Rectal smooth muscle tissue (tissue), 1 donor: ENCODE data around the gene RNU6-9.

Experiments
- H3K27ac ChIP-seq: one replicate; pipeline ENCODE4 v1.7.0; 2013; ENCODE audit warnings: low read depth, low read length, inconsistent platforms
- H3K27me3 ChIP-seq: one replicate; pipeline ENCODE4 v1.7.0; 2013; ENCODE audit warnings: low read length; ENCODE audit not compliant: control insufficient read depth, insufficient read depth
- H3K36me3 ChIP-seq: one replicate; pipeline ENCODE4 v1.7.0; 2013; ENCODE audit warnings: low read length; ENCODE audit not compliant: control insufficient read depth, insufficient read depth
- H3K4me1 ChIP-seq: one replicate; pipeline ENCODE4 v1.7.0; 2013; ENCODE audit warnings: low read length; ENCODE audit not compliant: control insufficient read depth, insufficient read depth
- H3K4me3 ChIP-seq: one replicate; pipeline ENCODE4 v1.7.0; 2013; ENCODE audit warnings: low read length
- H3K9ac ChIP-seq: one replicate; pipeline ENCODE4 v1.7.0; 2013; ENCODE audit warnings: low read length

RNU6-9 gene

DNA sequence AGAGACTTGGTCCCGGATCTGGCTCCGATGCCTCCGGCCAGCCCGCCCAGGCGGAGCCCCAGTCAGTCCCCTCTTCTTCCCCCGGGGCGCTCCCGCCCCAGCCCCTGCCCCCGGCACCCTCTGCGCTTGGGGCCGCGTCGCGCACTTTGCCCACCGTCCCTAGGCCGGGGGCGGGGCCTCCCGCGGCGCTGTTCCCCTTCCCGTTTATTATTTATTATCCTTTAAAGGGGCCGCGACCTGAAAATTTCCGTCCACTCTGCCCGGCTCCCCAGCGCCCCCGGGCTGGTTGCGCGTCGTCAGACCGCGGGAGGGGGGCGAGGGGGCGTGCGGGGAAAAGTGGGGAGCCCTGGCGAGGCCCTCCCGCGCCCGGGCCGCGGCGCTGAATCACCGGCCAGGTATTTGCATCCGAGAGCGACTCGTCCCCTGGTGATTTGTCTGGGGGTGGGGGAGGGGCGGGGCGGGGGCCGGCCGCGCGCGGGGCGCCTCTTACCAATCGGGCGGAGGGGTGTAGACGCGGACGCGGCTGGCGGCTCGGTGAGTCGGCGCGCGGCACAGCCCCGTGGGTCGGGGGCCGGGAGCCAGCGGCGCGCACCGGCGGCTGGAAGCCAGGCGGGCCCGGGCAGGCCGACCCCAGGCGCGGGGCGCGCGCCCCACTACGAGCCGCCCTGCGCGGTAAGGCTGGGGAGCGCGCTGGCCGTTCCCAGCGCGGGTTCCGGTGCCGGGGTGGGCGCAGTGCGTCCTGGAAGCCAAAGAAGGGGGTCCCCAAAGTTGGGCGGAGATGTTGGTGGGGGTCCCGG is 32.4 kb downstream of the RNU6-9 start, which contains the start of gene ARID3A:
TSS of gene ARID3A (plus strand) at position 510 of the 797 bp plus-strand sequence. CDS start 3,494 bp downstream, outside the sequence.
- Histone ChIP-seq H3K27me3 (peaks cover 3% of the 10 kb centered on the region), H3K4me3 (peak within 1 kb of the TSS; percentile 87), H3K9ac (peak within 1 kb of the TSS; percentile 62), H3K4me1 (no peaks in the 10 kb centered on the region), H3K27ac (peak within 1 kb of the TSS; percentile 79), H3K36me3 (no peaks in the 10 kb centered on the region)

DNA sequence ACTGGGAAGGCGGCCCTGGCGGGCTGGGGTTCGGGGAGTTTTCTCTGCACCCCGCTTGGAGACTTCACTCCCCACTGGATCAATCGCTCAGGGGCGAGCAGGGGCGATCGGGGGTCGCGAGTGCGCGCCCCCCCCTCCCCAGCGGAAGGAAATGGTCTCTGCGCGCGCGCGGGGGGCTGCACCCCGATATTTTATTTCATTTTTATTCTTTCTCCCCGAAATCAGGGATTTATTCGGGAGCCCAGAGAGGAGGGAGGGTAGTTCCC is 33.0 kb downstream of the RNU6-9 start:
- Histone ChIP-seq H3K4me1 (no peaks in the 10 kb centered on the region), H3K27ac (peak overlapping the region; percentile 61), H3K36me3 (no peaks in the 10 kb centered on the region), H3K27me3 (peaks cover 1% of the 10 kb centered on the region), H3K9ac (peak overlapping the region; percentile 62), H3K4me3 (peak overlapping the region; percentile 87)

DNA sequence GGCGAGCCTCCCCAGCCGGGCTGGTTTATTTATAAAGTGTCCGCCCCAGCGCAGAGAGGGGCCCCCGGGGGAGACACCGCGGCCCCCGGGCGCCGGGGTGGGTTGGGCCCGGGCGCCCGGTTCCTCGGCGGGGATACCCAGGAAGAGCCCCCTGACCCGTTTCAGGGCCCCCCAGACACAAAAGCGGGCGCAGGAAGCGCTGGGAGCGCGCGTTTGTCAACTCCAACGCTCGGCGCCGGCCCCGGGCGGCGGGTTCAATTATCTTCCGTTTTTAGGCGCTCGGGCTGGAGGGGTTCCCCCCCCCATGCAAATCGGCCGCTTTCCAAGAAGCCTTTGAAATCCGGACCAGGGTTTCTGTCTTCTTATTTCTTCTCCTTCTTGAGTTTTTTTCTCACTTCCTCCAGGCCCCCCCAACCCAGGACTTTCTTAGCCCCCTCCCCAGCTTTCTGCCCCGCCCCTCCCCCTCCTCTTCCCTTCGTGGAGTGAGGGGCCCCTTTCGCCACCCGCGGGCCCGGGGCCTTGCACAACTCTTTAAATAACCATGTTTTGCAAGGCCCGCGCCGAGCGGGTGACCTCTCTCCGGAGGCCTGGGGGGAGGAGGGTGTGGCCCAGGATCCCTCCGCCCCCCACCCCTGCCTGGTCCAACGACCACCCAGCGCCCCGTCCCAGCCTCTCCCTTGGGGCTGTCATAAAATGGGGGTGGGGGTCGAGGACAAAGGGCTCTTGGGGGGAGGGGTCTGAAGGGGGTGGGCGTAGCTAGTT is 33.5 kb downstream of the RNU6-9 start:
- peak overlapping the region; percentile 62 for H3K9ac ChIP-seq
- no peaks in the 10 kb centered on the region for H3K4me1 ChIP-seq
- peak overlapping the region; percentile 68 for H3K27ac ChIP-seq
- H3K27me3 ChIP-seq: no peaks in the 10 kb centered on the region
- H3K36me3 ChIP-seq: no peaks in the 10 kb centered on the region
- peak overlapping the region; percentile 87 for H3K4me3 ChIP-seq

DNA sequence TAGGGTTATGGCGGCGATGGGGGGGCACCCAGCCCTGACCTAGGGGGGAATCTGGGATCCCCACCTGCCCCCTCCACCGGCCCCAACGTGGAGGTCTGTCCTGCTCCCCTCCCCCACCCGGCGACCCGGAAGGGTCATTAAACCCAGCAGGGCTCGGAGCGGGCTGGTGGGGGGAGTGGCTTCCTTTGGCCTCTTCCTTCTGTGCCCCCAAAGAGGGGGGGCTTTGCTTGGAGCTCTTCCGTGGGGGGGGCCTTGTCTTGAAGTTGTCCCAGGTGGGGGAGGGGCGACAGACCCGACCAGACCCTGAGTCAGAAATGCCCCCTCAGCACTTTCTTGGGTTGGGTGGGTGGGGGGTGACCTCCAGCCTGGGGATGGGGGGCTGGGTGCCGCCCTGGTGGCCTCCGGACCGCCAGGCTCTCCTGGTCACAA is 34.1 kb downstream of the RNU6-9 start:
- no peaks in the 10 kb centered on the region for H3K27me3 ChIP-seq
- H3K4me3 ChIP-seq: peak overlapping the region; percentile 87
- H3K36me3 ChIP-seq: no peaks in the 10 kb centered on the region
- no peak overlapping the region for H3K9ac ChIP-seq
- no peaks in the 10 kb centered on the region for H3K4me1 ChIP-seq
- H3K27ac ChIP-seq: peak overlapping the region; percentile 68

DNA sequence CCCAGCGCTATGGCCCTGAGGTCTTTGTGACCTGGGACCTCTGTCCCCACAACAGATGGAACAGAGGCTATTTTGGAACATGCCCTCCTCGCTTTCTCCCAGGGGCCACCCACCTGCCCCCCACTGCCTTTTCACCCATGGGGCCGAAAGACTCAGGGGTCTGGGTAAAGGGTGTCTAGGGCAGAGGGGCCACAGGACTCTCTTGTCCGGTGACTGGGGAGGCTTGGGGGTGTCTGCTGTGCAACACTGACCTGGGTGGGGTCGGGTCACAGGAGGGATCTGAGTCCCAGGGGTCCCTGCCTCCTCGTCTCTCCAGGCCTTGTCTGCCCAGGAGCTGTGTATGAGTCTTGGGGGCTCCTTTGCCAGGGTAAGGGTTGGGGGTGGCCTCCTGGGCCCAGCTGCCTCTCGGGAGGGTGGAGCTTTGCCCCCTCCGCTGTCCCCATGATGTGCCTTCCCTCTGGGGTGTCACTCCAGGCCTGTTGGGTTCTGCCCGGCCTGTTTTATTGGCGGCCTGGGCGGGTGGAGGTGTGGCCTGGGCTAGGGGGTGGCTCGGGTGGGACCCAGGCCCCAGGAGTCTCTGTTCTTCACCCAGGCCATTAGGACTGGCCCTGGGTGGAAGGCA is 34.6 kb downstream of the RNU6-9 start:
- Histone ChIP-seq H3K27ac (no peak overlapping the region), H3K4me1 (peaks cover 4% of the 10 kb centered on the region), H3K9ac (no peak overlapping the region), H3K36me3 (no peaks in the 10 kb centered on the region), H3K4me3 (no peak overlapping the region), H3K27me3 (no peaks in the 10 kb centered on the region)

DNA sequence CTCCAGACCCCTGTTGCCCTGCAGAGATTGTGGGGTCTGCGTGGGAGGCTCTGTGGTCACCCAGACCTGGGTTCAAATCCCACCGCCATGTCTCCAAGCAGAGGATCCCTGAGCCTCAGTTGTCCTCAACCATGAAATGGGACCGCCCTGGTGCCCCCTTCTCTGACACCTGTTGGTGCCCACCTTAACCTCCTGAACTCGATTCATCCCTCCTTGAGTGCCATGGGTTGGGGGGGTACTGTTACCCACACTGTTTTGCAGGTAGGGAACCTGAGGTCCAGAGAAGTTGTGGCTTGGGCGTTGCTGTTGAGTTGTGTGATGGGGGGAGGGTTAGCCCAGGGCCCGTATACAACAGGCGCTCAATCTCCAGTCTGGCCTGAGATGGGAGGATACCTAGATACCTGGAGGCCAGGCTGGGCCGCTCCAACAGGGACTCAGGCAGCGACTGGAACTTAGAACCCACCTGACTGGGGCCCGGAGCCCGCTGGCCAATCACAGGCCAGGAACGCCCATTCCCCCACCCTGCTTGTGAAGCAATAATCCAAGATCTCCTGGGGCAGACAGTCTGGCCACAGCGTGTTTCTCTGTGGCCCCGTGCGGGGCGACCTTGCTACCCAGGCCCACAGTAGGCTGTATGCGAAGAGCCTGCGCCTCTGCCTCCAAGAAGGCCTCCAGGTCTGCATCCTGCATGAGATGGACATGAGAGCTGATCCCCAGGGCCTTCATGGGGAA is 35.4 kb downstream of the RNU6-9 start:
- H3K4me1 ChIP-seq: peaks cover 5% of the 10 kb centered on the region
- no peaks in the 10 kb centered on the region for H3K36me3 ChIP-seq
- no peak overlapping the region for H3K9ac ChIP-seq
- H3K4me3 ChIP-seq: no peak overlapping the region
- no peak overlapping the region for H3K27ac ChIP-seq
- H3K27me3 ChIP-seq: no peaks in the 10 kb centered on the region

DNA sequence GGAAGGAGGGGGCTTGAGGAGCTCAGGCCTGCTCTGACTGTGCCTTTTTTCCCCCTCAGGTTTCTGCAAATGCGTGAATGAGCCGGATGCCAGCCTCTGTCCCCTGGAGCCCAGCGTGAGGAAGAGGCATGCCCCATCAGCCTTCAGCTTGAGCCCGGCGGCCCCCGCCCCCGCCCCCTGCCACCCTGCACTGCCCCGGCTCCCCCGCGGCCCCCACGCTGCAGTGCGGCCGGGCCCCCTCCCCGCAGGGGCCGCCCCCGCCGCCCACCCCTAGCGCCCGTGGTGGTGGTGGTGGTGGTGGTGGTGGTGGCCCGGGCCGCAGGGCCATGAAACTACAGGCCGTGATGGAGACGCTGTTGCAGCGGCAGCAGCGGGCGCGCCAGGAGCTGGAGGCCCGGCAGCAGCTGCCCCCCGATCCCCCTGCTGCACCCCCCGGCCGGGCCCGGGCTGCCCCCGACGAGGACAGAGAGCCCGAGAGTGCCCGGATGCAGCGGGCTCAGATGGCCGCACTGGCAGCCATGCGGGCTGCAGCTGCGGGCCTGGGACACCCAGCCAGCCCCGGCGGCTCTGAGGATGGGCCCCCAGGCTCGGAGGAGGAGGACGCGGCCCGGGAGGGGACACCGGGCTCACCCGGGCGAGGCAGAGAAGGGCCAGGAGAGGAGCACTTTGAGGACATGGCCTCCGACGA is 36.1 kb downstream of the RNU6-9 start:
- Histone ChIP-seq H3K36me3 (no peaks in the 10 kb centered on the region), H3K9ac (no peak overlapping the region), H3K4me3 (no peak overlapping the region), H3K4me1 (peaks cover 11% of the 10 kb centered on the region), H3K27ac (no peak overlapping the region), H3K27me3 (no peaks in the 10 kb centered on the region)

DNA sequence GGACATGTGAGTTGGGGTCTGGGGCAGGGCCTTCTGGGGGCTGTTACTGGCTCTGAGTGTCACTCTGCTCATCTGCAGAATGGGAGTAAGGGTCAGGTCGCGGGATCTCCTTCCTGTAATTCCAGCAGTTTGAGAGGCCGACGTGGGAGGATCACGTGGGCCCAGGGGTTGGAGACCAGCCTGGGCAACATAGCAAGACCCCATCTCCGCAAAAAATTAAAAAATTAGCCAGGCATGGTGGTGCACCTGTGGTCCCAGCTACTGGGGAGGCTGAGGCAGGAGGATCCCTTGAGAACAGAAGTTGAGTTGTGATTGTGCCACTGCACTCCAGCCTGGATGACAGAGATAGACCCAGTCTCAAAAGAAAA is 36.6 kb downstream of the RNU6-9 start:
- H3K4me1 ChIP-seq: peaks cover 14% of the 10 kb centered on the region

DNA sequence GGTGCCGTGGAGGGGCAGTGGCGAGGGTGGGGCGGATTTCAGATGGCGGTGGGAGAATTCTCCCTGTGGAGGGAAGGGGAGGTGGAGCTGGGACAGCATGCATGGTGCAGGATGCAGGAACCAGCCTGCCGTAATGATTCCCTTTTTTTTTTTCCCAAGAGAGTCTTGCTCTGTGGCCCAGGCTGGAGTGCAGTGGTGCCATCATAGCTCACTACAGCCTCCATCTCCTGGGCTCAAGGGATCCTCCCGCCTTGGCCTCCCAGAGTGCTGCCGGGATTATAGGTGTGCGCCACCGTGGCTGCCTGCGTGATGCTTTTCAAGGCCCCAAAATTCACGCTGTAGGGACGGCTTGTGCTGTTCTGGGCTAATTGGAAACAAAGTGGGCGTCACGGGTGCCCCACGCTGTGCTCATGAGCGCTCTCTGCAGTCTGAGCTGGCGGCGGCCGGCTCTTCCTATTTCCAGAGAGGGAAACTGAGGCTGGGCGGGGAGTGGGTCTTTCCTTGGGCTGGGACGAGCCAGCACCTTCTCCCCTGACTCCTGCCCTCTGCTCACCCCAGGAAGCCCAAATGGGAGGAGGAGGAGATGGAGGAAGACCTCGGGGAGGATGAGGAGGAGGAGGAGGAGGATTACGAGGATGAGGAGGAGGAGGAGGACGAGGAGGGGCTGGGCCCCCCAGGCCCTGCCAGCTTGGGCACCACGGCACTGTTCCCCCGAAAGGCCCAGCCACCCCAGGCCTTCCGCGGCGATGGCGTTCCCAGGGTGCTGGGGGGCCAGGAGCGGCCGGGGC is 38.8 kb downstream of the RNU6-9 start:
- peaks cover 19% of the 10 kb centered on the region for H3K4me1 ChIP-seq
- no peak overlapping the region for H3K4me3 ChIP-seq
- H3K27ac ChIP-seq: no peak overlapping the region

More for the DNA sequence above, 36.6 kb downstream of the RNU6-9 start:
- no peak overlapping the region for H3K27ac ChIP-seq
- H3K27me3 ChIP-seq: no peaks in the 10 kb centered on the region
- no peaks in the 10 kb centered on the region for H3K36me3 ChIP-seq
- no peak overlapping the region for H3K9ac ChIP-seq
- H3K4me3 ChIP-seq: no peak overlapping the region

DNA sequence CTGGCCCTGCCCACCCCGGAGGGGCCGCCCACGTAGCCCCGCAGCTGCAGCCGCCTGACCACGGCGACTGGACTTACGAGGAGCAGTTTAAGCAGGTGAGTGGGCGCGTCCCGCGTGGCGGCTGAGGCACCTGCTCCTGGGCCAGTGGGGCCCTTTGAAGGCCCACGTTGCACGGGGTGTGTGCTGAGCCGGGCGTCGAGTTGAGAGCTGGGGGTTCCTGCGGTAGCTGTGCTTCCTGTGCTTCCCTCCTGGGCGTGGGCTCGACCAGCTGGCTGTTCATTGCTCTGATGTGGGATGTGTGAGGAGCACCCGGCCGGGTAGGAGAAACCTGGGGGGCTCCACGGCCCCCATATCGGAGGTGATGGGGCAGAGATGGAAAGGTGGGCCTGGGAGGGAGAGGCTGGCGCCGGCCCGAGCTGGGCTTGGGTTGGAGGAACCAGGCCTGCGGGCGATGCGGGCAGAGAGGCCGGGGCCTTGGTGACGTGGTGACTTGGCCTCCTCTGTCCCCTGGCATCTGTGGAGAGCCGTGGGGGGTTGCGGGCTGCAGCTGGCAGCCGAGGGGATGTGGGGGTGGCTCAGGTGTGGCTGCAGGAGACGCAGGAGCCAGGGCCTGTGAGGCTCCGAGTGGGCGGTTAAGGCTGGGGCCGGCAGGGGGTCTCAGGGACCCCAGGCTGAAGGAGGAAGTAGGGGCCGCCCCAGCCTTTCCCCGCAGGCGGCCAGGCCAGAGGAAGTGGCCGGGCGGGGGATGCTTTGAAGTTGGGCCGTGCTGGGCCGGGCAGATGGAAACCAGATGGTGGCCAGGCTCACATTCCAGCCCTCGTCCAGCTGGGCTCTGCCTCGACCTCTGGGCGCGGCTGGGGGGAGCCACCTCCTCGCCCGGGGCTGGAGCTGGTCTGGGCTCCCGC is 39.6 kb downstream of the RNU6-9 start:
- Histone ChIP-seq H3K36me3 (no peaks in the 10 kb centered on the region), H3K9ac (no peak overlapping the region), H3K4me1 (peaks cover 19% of the 10 kb centered on the region), H3K27ac (peak overlapping the region; percentile 70), H3K4me3 (peak overlapping the region; percentile 8), H3K27me3 (no peaks in the 10 kb centered on the region)

More for the DNA sequence above, 38.8 kb downstream of the RNU6-9 start:
- no peaks in the 10 kb centered on the region for H3K27me3 ChIP-seq
- no peaks in the 10 kb centered on the region for H3K36me3 ChIP-seq
- H3K9ac ChIP-seq: no peak overlapping the region
